Kidney glomerular epithelial cell (primary cell): Measurements from ENCODE around the gene KRTAP19-8.

ENCODE experiments used
- DNase-seq: peaks from one replicate; lab custom pipeline; 2025; lab: John Stamatoyannopoulos, UW

Gene KRTAP19-8

GRCh38 chr21:31038376-31038775, at the start of gene KRTAP19-8:
Gene KRTAP19-8, minus strand, starts transcription at chr21:31038476. Its CDS starts 33 bp downstream, at chr21:31038443.
- no peak for DNase-seq

GRCh38 chr21:31087639-31088473, 49.6 kb upstream of the KRTAP19-8 start:
- no peak for DNase-seq

GRCh38 chr21:31084689-31085088, 46.4 kb upstream of the KRTAP19-8 start:
- no peak for DNase-seq

- no peak for DNase-seq
Observed at GRCh38 chr21:31078796-31079195, 40.5 kb upstream of the KRTAP19-8 start.

- no peak for DNase-seq
Observed at GRCh38 chr21:31078216-31078615, 39.9 kb upstream of the KRTAP19-8 start.

GRCh38 chr21:31075848-31076247, 37.6 kb upstream of the KRTAP19-8 start:
- no peak for DNase-seq

GRCh38 chr21:31072533-31072932, 34.3 kb upstream of the KRTAP19-8 start:
- no peak for DNase-seq

GRCh38 chr21:31064803-31065202, 26.5 kb upstream of the KRTAP19-8 start:
- no peak for DNase-seq

- DNase-seq = no peak
Observed at GRCh38 chr21:31052489-31053142, 14.3 kb upstream of the KRTAP19-8 start.

- no peak for DNase-seq
Observed at GRCh38 chr21:31050577-31051157, 12.4 kb upstream of the KRTAP19-8 start.

- DNase-seq = no peak
Observed at GRCh38 chr21:31045841-31046240, 7.6 kb upstream of the KRTAP19-8 start.

- DNase-seq = no peak
Observed at GRCh38 chr21:31043471-31043870, 5.2 kb upstream of the KRTAP19-8 start.

GRCh38 chr21:31042080-31042464, 3.8 kb upstream of the KRTAP19-8 start:
- no peak for DNase-seq

- DNase-seq = no peak
Observed at GRCh38 chr21:31041295-31042079, 3.2 kb upstream of the KRTAP19-8 start.

GRCh38 chr21:31034378-31034777, 3.9 kb downstream of the KRTAP19-8 start:
- DNase-seq = no peak

- no peak for DNase-seq
Observed at GRCh38 chr21:31030367-31031106, 7.7 kb downstream of the KRTAP19-8 start.

GRCh38 chr21:31023680-31024079, 14.6 kb downstream of the KRTAP19-8 start:
- DNase-seq = no peak

GRCh38 chr21:31022306-31022705, 16.0 kb downstream of the KRTAP19-8 start:
- DNase-seq = no peak

- no peak for DNase-seq
Observed at GRCh38 chr21:31018232-31018631, 20.0 kb downstream of the KRTAP19-8 start.

- no peak for DNase-seq
Observed at GRCh38 chr21:31014891-31015290, 23.4 kb downstream of the KRTAP19-8 start.
